DOHH2 (cell line): ENCODE data around the gene PGM5.

Experiments
- H3F3A ChIP-seq: fragments of 200-600 bp; sonication (generic), shearing (Covaris generic); 2 replicates; pipeline ENCODE4 v1.6.0; 2016; ENCODE audit warnings: antibody characterized with exemption, mild to moderate bottlenecking; ENCODE audit not compliant: control insufficient read depth, insufficient read depth
- H3K27ac ChIP-seq: fragments of 200-600 bp; sonication (generic); 2 replicates; pipeline ENCODE4 v1.5.1; 2014; ENCODE audit warnings: low read depth, mild to moderate bottlenecking, low read length, moderate library complexity
- H3K27me3 ChIP-seq: fragments of 200-600 bp; sonication (generic); 2 replicates; pipeline ENCODE4 v1.6.1; 2014; ENCODE audit warnings: mild to moderate bottlenecking, low read length, mixed read lengths; ENCODE audit not compliant: control insufficient read depth
- H3K36me3 ChIP-seq: fragments of 200-600 bp; sonication (generic); 2 replicates; pipeline ENCODE4 v1.6.1; 2014; ENCODE audit warnings: mild to moderate bottlenecking, low read length, moderate library complexity, mixed read lengths; ENCODE audit not compliant: control insufficient read depth
- H3K4me1 ChIP-seq: fragments of 200-600 bp; sonication (generic); 2 replicates; pipeline ENCODE4 v1.6.1; 2014; ENCODE audit warnings: mild to moderate bottlenecking, low read length, mixed read lengths; ENCODE audit not compliant: control insufficient read depth
- H3K4me2 ChIP-seq: fragments of 200-600 bp; sonication (generic); 2 replicates; pipeline ENCODE4 v1.6.0; 2014; ENCODE audit warnings: mild to moderate bottlenecking, low read length, moderate library complexity
- H3K4me3 ChIP-seq: fragments of 200-600 bp; sonication (generic); 2 replicates; pipeline ENCODE4 v1.5.1; 2014; ENCODE audit warnings: mild to moderate bottlenecking, low read length, mixed read lengths
- H3K79me2 ChIP-seq: fragments of 200-600 bp; sonication (generic); 2 replicates; pipeline ENCODE4 v1.6.1; 2014; ENCODE audit warnings: mild to moderate bottlenecking, low read length, mixed read lengths; ENCODE audit not compliant: control insufficient read depth
- H3K9me2 ChIP-seq: fragments of 200-600 bp; sonication (generic); replicated peaks from 2 replicates; pipeline ENCODE4 v1.6.1; 2014; ENCODE audit warnings: mild to moderate bottlenecking, low read length, mixed read lengths; ENCODE audit not compliant: control insufficient read depth
- H3K9me3 ChIP-seq: fragments of 200-600 bp; sonication (generic); 2 replicates; pipeline ENCODE4 v1.6.1; 2014; ENCODE audit warnings: antibody characterized with exemption, low read length, mixed read lengths; ENCODE audit not compliant: control insufficient read depth, insufficient read depth
- H4K20me1 ChIP-seq: fragments of 200-600 bp; sonication (generic); 2 replicates; pipeline ENCODE4 v1.6.0; 2014; ENCODE audit warnings: low read depth, mild to moderate bottlenecking, antibody characterized with exemption, low read length, moderate library complexity; ENCODE audit not compliant: control insufficient read depth, insufficient read depth
- EZH2phosphoT487 ChIP-seq: fragments of 200-600 bp; sonication (generic); IDR thresholded peaks from 2 replicates; pipeline ENCODE4 v1.6.1; 2017; ENCODE audit warnings: borderline replicate concordance, mild to moderate bottlenecking, antibody characterized with exemption, low read length, moderate library complexity, mixed read lengths
- TF ChIP-seq, protein P1 (sequence below): fragments of 200-600 bp; sonication (generic); IDR thresholded peaks from one replicate; pipeline ENCODE4 v1.5.1; 2014; ENCODE audit warnings: antibody characterized with exemption, mild to moderate bottlenecking, low read depth, low read length; ENCODE audit not compliant: poor library complexity, severe bottlenecking

Gene PGM5

GRCh38 chr9:68455451-68455850, 99.0 kb downstream of the PGM5 start:
- no peaks in the 10 kb centered on the region; the same call in 1 of the 2 replicates for H3K27me3 ChIP-seq
- TF ChIP-seq, protein P1, sequence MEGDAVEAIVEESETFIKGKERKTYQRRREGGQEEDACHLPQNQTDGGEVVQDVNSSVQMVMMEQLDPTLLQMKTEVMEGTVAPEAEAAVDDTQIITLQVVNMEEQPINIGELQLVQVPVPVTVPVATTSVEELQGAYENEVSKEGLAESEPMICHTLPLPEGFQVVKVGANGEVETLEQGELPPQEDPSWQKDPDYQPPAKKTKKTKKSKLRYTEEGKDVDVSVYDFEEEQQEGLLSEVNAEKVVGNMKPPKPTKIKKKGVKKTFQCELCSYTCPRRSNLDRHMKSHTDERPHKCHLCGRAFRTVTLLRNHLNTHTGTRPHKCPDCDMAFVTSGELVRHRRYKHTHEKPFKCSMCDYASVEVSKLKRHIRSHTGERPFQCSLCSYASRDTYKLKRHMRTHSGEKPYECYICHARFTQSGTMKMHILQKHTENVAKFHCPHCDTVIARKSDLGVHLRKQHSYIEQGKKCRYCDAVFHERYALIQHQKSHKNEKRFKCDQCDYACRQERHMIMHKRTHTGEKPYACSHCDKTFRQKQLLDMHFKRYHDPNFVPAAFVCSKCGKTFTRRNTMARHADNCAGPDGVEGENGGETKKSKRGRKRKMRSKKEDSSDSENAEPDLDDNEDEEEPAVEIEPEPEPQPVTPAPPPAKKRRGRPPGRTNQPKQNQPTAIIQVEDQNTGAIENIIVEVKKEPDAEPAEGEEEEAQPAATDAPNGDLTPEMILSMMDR: no peak
- TF ChIP-seq EZH2phosphoT487: no peak
- no peaks in the 10 kb centered on the region for H3K79me2 ChIP-seq

GRCh38 chr9:68457803-68458202, 101.4 kb downstream of the PGM5 start:
- H3K4me2 ChIP-seq: no peak overlapping the region
- H4K20me1 ChIP-seq: no peaks in the 10 kb centered on the region
- H3K27me3 ChIP-seq: peaks cover 3% of the 10 kb centered on the region; the same call in 1 of the 2 replicates
- H3K4me3 ChIP-seq: no peak overlapping the region
- no peak for TF ChIP-seq EZH2phosphoT487
- TF ChIP-seq, protein P1: no peak
- H3K9me2 ChIP-seq: no peaks in the 10 kb centered on the region
- no peak overlapping the region for H3K27ac ChIP-seq
- H3K36me3 ChIP-seq: no peaks in the 10 kb centered on the region
- no peaks in the 10 kb centered on the region for H3F3A ChIP-seq
- no peaks in the 10 kb centered on the region for H3K4me1 ChIP-seq
- no peaks in the 10 kb centered on the region for H3K79me2 ChIP-seq
- no peaks in the 10 kb centered on the region for H3K9me3 ChIP-seq

More at GRCh38 chr9:68455451-68455850, 99.0 kb downstream of the PGM5 start:
- Histone ChIP-seq H3F3A (no peaks in the 10 kb centered on the region), H3K9me2 (no peaks in the 10 kb centered on the region), H3K4me3 (no peak overlapping the region), H4K20me1 (no peaks in the 10 kb centered on the region), H3K4me1 (peaks cover 4% of the 10 kb centered on the region; the same call in 1 of the 2 replicates), H3K4me2 (no peak overlapping the region), H3K36me3 (no peaks in the 10 kb centered on the region), H3K27ac (no peak overlapping the region), H3K9me3 (no peaks in the 10 kb centered on the region)

- Histone ChIP-seq H4K20me1 (no peaks in the 10 kb centered on the region), H3K4me1 (no peaks in the 10 kb centered on the region), H3K27me3 (peaks cover 3% of the 10 kb centered on the region; the same call in 1 of the 2 replicates), H3K9me3 (no peaks in the 10 kb centered on the region), H3K9me2 (no peaks in the 10 kb centered on the region), H3F3A (no peaks in the 10 kb centered on the region), H3K4me3 (no peak overlapping the region), H3K27ac (no peak overlapping the region), H3K36me3 (no peaks in the 10 kb centered on the region), H3K79me2 (no peaks in the 10 kb centered on the region), H3K4me2 (no peak overlapping the region)
- TF ChIP-seq, protein P1: no peak
- no peak for TF ChIP-seq EZH2phosphoT487
These were observed 102.5 kb downstream of the PGM5 start for GRCh38 chr9:68458918-68459317.
